SW 1271 (cell line): ENCODE data around the gene NIPSNAP3A.

Source experiments
- DNase-seq, 2 experiments: peaks; one replicate each; lab custom pipeline; 2025; lab: John Stamatoyannopoulos, UW

Gene NIPSNAP3A

DNA sequence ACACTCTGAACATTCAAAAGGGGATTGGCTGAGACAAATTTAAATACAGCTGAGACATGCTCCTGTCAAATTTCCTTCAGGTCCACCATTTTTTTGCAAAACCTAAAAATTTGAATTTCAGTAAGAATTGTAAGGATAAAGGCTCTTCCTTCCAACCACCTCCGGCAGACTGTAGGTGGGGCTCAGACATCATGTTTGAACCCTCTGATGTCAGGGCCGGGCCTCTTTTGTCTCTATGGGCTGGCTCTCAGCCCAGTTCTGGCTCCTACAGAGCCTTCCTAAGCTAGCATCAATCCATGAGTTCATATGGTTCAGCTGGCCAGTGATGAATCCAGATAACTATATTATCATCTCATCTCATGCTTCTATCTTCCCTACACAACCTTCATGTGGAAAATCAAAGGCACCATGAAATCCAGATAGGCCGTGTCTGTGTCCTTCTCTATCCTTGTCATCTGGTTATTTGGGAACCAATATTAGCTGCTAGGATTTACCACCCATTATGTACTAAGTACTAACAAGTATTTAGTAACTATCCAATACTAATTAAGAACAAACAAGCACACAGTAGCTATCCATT lies 60.6 kb downstream of the NIPSNAP3A start:
- no peak for DNase-seq
